Erythroblast (primary cell): ENCODE measurements around the gene MED23.

ENCODE experiments used
- GATA1 ChIP-seq: IDR thresholded peaks from 2 replicates; pipeline ENCODE4 v1.6.1; 2011; ENCODE audit warnings: low read depth, mild to moderate bottlenecking, control low read depth, low read length, moderate library complexity
- POLR2A ChIP-seq: IDR thresholded peaks from 2 replicates; pipeline ENCODE4 v1.6.1; 2011; ENCODE audit warnings: mild to moderate bottlenecking, low read length

DNA sequence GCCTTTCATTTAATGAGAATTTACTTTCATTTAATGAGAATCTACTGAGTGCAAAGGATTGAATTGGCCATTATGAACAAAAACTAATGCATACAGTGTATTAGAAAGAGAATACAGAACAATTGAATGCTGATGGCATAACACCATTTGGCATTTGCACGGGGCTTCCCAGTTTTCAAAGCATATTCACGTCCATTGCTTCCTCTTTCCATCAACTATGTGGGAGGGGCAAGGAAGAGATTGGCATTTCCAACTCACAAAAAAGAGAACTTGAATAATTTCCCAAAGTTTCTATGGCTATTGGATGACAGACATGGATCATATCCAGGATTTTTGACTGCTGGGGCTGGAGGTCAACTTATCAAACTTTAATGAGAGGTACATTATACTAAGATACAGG lies 78.2 kb downstream of the MED23 start:
- TF ChIP-seq GATA1 (no peak), POLR2A (no peak)
